Left cardiac atrium (tissue), 4 donors: Measurements from ENCODE around the gene PLS3. TPM values are rescaled to one million over a fixed set of nuclear protein-coding genes. Genes with fewer than 3 reads are reported as not detected.

Source experiments
- ATAC-seq, 2 donors: fragments of 200-7000 bp; cut with Tn5 transposase; one replicate each; pipeline ENCODE4 v1.9.1; 2020; ENCODE audit warnings: mild to moderate bottlenecking in 2 of 2, moderate library complexity in 2 of 2
- DNase-seq: peaks from one replicate; pipeline ENCODE4 v3.0.0-alpha.2; 2020
- intact Hi-C, 2 donors: fragments of 100-400 bp; cut with DNase I; formaldehyde crosslinking; loops; one replicate each; pipeline versions ENCODE4 v1.14.1 to v1.15.1; 2022 to 2023
- total RNA-seq, 2 donors: library from RNA; stranded (reverse); fragmentation: NEBNext Ultra II Directional; extraction: Animal tissue kit (Norgen Biotek cat#: 25700); gene quantifications; one replicate each; pipeline ENCODE4 v1.2.1, GENCODE V29; 2021
- donor health status: DM: no; HTN: yes; CAD: no.
- donor health status: DM: no; HTN: yes; CAD: no; lungs with severe emphysema.
- donor health status: DM: yes; HTN: yes; CAD: no.
- donor health status: Dilated cardiomyopathy.

The PLS3 gene
- total RNA-seq, 2 donors from 2014 or later: 57.0 to 69.5 TPM

GRCh38 chrX:115650449-115650848 lies 89.5 kb downstream of the PLS3 start:
- no peak for ATAC-seq
- intact Hi-C loops: loop anchor here in 1 of 2 donors (2.0 kb wide), 1 partner anchor 40 kb away; no protein-coding TSS in a partner anchor
- no peak for DNase-seq

DNA sequence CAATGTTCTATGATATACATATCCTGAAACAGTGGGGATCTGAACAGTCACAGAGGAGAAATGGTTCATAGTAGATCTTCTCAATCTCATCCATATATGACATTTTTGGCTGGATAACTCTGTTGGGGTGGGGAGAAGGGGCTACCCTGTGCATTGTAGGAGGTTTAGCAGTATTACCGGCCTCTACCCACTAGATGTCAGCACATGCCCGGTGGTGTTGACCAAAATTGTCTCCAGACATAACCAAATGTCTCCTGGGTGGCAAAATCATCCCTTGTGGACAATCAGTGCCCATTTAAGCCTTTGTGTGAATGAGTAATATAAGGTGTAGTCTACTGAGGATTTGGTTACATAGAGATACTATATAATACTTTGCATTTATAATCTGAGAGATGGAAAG lies 89.9 kb downstream of the PLS3 start:
- intact Hi-C loops: loop anchor here in 1 of 2 donors (2.0 kb wide), 1 partner anchor 40 kb away; no protein-coding TSS in a partner anchor
- DNase-seq: no peak
- peak; percentile 54 to 79 for ATAC-seq

GRCh38 chrX:115652221-115652620 lies 91.2 kb downstream of the PLS3 start:
- intact Hi-C loops: no loop called here
- no peak for DNase-seq
- no peak for ATAC-seq

DNA sequence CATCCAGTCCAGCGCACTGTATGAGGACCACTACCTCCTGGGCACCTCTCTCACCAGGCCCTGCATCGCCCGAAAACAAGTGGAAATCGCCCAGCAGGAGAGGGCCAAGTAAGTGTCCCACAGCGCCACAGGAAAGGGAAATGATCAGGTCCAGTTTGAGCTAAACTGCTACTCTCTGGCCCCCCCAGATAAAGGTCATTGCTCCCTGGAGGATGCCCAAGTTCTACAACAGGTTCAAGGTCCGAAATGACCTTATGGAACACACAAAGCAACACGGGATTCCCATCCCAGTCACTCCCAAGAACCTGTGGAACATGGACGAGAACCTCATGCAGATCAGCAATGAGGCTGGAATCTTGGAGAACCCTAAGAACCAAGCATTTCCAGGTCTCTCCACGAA lies 104.1 kb downstream of the PLS3 start:
- DNase-seq (no peak), ATAC-seq (no peak)
- intact Hi-C loops: no loop called here

DNA sequence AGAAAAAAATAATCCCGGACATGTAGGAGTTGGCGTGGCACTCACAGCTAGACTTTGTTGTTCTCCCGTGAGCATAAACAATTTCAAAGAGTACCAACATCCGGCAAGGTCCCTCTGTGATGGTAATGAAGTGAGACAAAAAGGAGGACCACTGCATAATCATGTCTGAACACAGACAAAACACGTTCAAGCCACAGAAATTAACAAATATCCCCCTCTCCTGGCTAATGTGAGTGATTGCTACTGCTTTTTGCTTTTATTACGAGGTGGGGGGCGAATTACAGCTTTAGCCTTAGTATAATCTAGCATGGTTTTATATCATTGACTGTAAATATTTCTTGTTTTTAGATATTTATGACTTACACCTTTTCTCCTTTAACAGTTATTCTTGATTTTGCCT lies 118.5 kb downstream of the PLS3 start:
- ATAC-seq (no peak), DNase-seq (no peak)
- intact Hi-C loops: no loop called here

- DNase-seq (no peak), ATAC-seq (no peak)
- intact Hi-C loops: no loop called here
Measured at GRCh38 chrX:115687595-115687994, 126.6 kb downstream of the PLS3 start.

GRCh38 chrX:115689931-115690330 lies 129.0 kb downstream of the PLS3 start:
- ATAC-seq (peak in 1 of 2 donors; percentile 37), DNase-seq (no peak)
- intact Hi-C loops: loop anchor here in 1 of 2 donors (2.0 to 5.0 kb wide), 2 partner anchors 39 to 358 kb away; no protein-coding TSS in a partner anchor

GRCh38 chrX:115690511-115691216 lies 129.7 kb downstream of the PLS3 start:
- intact Hi-C loops: loop anchor here in 1 of 2 donors (2.0 to 5.0 kb wide), 2 partner anchors 40 to 358 kb away; no protein-coding TSS in a partner anchor
- peak; percentile 77 to 84 for ATAC-seq

DNA sequence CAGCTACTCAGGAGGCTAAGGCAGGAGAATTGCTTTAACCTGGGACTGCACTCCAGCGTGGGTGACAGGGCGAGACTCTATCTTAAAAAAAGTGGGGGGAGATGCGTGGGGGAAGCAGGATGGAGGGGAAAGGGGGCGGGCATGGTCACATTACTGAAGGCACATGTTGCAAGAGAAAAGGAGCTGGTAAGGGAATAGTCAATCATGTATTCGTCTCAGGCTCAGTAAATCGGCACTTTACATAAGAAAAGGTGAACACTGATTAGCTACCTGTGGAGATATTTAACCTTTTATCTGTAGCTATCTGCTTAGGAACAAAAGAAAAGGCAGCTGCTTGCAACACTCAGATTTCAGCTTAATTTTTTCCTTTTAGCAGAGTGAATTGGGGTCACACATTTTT lies 132.5 kb downstream of the PLS3 start:
- DNase-seq: no peak
- intact Hi-C loops: loop anchor here in 1 of 2 donors (5.0 kb wide), 1 partner anchor 361 kb away; no protein-coding TSS in a partner anchor
- ATAC-seq: no peak

More at GRCh38 chrX:115690511-115691216, 129.7 kb downstream of the PLS3 start:
- peak; percentile 44 for DNase-seq

GRCh38 chrX:115694028-115694427 lies 133.1 kb downstream of the PLS3 start:
- no peak for ATAC-seq

GRCh38 chrX:115696039-115696438 lies 135.1 kb downstream of the PLS3 start:
- no peak for ATAC-seq
- intact Hi-C loops: no loop called here
- DNase-seq: no peak

More at GRCh38 chrX:115694028-115694427, 133.1 kb downstream of the PLS3 start:
- intact Hi-C loops: loop anchor here in 1 of 2 donors (5.0 kb wide), 1 partner anchor 362 kb away; no protein-coding TSS in a partner anchor
- DNase-seq: no peak

- no peak for ATAC-seq
- intact Hi-C loops: no loop called here
- no peak for DNase-seq
Measured at GRCh38 chrX:115696939-115697338, 136.0 kb downstream of the PLS3 start.

DNA sequence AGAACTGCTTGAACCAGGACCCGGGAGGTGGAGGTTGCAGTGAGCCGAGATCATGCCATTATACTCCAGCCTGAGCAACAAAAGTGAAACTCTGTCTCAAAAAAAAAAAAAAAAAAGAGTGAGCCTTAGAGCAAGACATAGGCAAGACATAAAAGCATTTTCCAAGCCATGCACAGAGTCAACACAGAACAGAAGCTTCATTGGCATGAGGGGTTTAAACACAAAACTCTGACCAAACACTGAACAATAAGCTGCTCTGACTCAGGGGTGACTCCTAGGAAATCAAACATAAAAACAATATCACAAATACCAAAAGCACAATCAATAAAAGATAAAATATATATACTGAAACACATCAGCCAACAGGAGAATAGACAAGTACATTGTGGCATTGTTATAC lies 136.8 kb downstream of the PLS3 start:
- no peak for ATAC-seq
- intact Hi-C loops: no loop called here
- no peak for DNase-seq
